Mesothelial cell of epicardium (in vitro differentiated cells): ENCODE measurements around the gene DNAI1. TPM values are rescaled to one million over a fixed set of nuclear protein-coding genes. Genes with fewer than 3 reads are reported as not detected.

Source experiments
- DNase-seq, 2 experiments: peaks; one replicate each; pipeline ENCODE4 v3.0.0; 2021; ENCODE audit warnings: low spot score in 2 of 2; ENCODE audit not compliant: unreplicated experiment in 2 of 2
- H3K27ac Mint-ChIP-seq: 2 replicates; pipeline ENCODE4 v1.8.0; 2021; ENCODE audit warnings: mixed read lengths
- H3K27me3 Mint-ChIP-seq: 2 replicates; pipeline ENCODE4 v1.8.0; 2021; ENCODE audit warnings: low read depth, mixed read lengths
- H3K36me3 Mint-ChIP-seq: 2 replicates; pipeline ENCODE4 v1.8.0; 2021; ENCODE audit warnings: mixed read lengths
- H3K4me1 Mint-ChIP-seq: 2 replicates; pipeline ENCODE4 v1.8.0; 2021; ENCODE audit warnings: mixed read lengths
- H3K4me3 Mint-ChIP-seq: 2 replicates; pipeline ENCODE4 v1.8.0; 2021; ENCODE audit warnings: mild to moderate bottlenecking, moderate library complexity, mixed read lengths
- H3K9me3 Mint-ChIP-seq: 2 replicates; pipeline ENCODE4 v1.8.0; 2021; ENCODE audit warnings: mixed read lengths
- CTCF ChIP-seq: fragments of 200-600 bp; sonication (generic); IDR thresholded peaks from one replicate; pipeline ENCODE4 v1.5.0; 2021; ENCODE audit warnings: antibody characterized with exemption; ENCODE audit not compliant: unreplicated experiment
- total RNA-seq: library from RNA; stranded (reverse); gene quantifications from 3 replicates; pipeline ENCODE4 v1.2.1, GENCODE V29; 2021

The DNAI1 gene
- total RNA-seq, 1 donor from 2014 or later = not detected

GRCh38 chr9:34503406-34503805 lies 44.8 kb downstream of the DNAI1 start:
- Mint-ChIP-seq H3K36me3 (no peaks in the 10 kb centered on the region), H3K27ac (no peak overlapping the region), H3K4me1 (no peaks in the 10 kb centered on the region), H3K27me3 (peaks cover 56% of the 10 kb centered on the region), H3K4me3 (no peak overlapping the region), H3K9me3 (peaks cover 5% of the 10 kb centered on the region)
- no peak for DNase-seq
- TF ChIP-seq CTCF = no peak

GRCh38 chr9:34505370-34506120 lies 46.9 kb downstream of the DNAI1 start:
- Mint-ChIP-seq H3K9me3 (peaks cover 5% of the 10 kb centered on the region), H3K4me1 (no peaks in the 10 kb centered on the region), H3K27ac (no peak overlapping the region), H3K4me3 (no peak overlapping the region), H3K27me3 (peaks cover 38% of the 10 kb centered on the region), H3K36me3 (no peaks in the 10 kb centered on the region)
- no peak for DNase-seq
- no peak for TF ChIP-seq CTCF

- no peak for TF ChIP-seq CTCF
Measured at GRCh38 chr9:34506623-34507022, 48.0 kb downstream of the DNAI1 start.

GRCh38 chr9:34507556-34507955 lies 49.0 kb downstream of the DNAI1 start:
- H3K27me3 Mint-ChIP-seq = peaks cover 35% of the 10 kb centered on the region
- H3K27ac Mint-ChIP-seq = no peak overlapping the region
- no peaks in the 10 kb centered on the region for H3K36me3 Mint-ChIP-seq
- TF ChIP-seq CTCF = no peak
- H3K4me1 Mint-ChIP-seq = no peaks in the 10 kb centered on the region
- H3K4me3 Mint-ChIP-seq = no peak overlapping the region
- peaks cover 5% of the 10 kb centered on the region for H3K9me3 Mint-ChIP-seq
- no peak for DNase-seq

More at GRCh38 chr9:34506623-34507022, 48.0 kb downstream of the DNAI1 start:
- H3K4me1 Mint-ChIP-seq = no peaks in the 10 kb centered on the region
- no peaks in the 10 kb centered on the region for H3K36me3 Mint-ChIP-seq
- H3K27me3 Mint-ChIP-seq = peaks cover 37% of the 10 kb centered on the region
- no peak overlapping the region for H3K27ac Mint-ChIP-seq
- H3K9me3 Mint-ChIP-seq = peaks cover 5% of the 10 kb centered on the region
- no peak overlapping the region for H3K4me3 Mint-ChIP-seq
- no peak for DNase-seq

GRCh38 chr9:34507966-34508365 lies 49.4 kb downstream of the DNAI1 start:
- no peak for DNase-seq
- Mint-ChIP-seq H3K4me3 (no peak overlapping the region), H3K36me3 (no peaks in the 10 kb centered on the region), H3K9me3 (peaks cover 5% of the 10 kb centered on the region), H3K4me1 (peaks cover under 1% of the 10 kb centered on the region), H3K27ac (no peak overlapping the region), H3K27me3 (peaks cover 32% of the 10 kb centered on the region)
- no peak for TF ChIP-seq CTCF

GRCh38 chr9:34508463-34508862 lies 49.9 kb downstream of the DNAI1 start:
- no peak for TF ChIP-seq CTCF
- Mint-ChIP-seq H3K9me3 (peaks cover 5% of the 10 kb centered on the region), H3K4me1 (peaks cover 5% of the 10 kb centered on the region), H3K27ac (no peak overlapping the region), H3K27me3 (peaks cover 27% of the 10 kb centered on the region), H3K36me3 (no peaks in the 10 kb centered on the region), H3K4me3 (no peak overlapping the region)
- DNase-seq = no peak
